CD14-positive monocyte (primary cell): Measurements from ENCODE around the gene HIVEP3. TPM values are rescaled to one million over a fixed set of nuclear protein-coding genes. Genes with fewer than 3 reads are reported as not detected.

ENCODE experiments used
- DNase-seq, 3 donors: peaks; one replicate each; pipeline ENCODE4 v3.0.0-alpha.2; 2011 to 2022
- H2AFZ ChIP-seq: 2 replicates; pipeline ENCODE4 v1.6.0; 2012; ENCODE audit warnings: mild to moderate bottlenecking, low read depth, low read length, inconsistent platforms; ENCODE audit not compliant: insufficient read depth, poor library complexity, severe bottlenecking
- H3K27ac ChIP-seq, 2 donors: 1 replicate in 1 of 2; 2 replicates in 1 of 2; pipeline ENCODE4 v1.5.1; 2012 to 2013; ENCODE audit warnings: low read length in 2 of 2, control low read depth in 1 of 2, inconsistent platforms in 1 of 2, low read depth in 1 of 2, mild to moderate bottlenecking in 1 of 2
- H3K27me3 ChIP-seq, 2 donors: one replicate each; pipeline versions ENCODE4 v1.6.0 to v1.6.1; 2011 to 2013; ENCODE audit warnings: low read length in 2 of 2; ENCODE audit not compliant: control insufficient read depth in 2 of 2, insufficient read depth in 2 of 2
- H3K36me3 ChIP-seq, 2 donors: replicated peaks in 1 of 2; 1 replicate in 1 of 2; 2 replicates in 1 of 2; pipeline versions ENCODE4 v1.5.1 to v1.6.1; 2012 to 2013; ENCODE audit warnings: low read length in 2 of 2, control low read depth in 1 of 2, inconsistent platforms in 1 of 2, mild to moderate bottlenecking in 1 of 2; ENCODE audit not compliant: insufficient read depth in 2 of 2, control insufficient read depth in 1 of 2
- H3K4me1 ChIP-seq, 2 donors: 1 replicate in 1 of 2; 2 replicates in 1 of 2; pipeline versions ENCODE4 v1.5.1 to v1.6.1; 2012 to 2013; ENCODE audit warnings: low read length in 2 of 2, control low read depth in 1 of 2, inconsistent platforms in 1 of 2, mild to moderate bottlenecking in 1 of 2, moderate library complexity in 1 of 2; ENCODE audit not compliant: insufficient read depth in 2 of 2, control insufficient read depth in 1 of 2
- H3K4me2 ChIP-seq: replicated peaks from 2 replicates; pipeline ENCODE3; 2012; ENCODE audit warnings: low read length, moderate library complexity, mild to moderate bottlenecking; ENCODE audit not compliant: poor library complexity, severe bottlenecking; ENCODE audit errors: extremely low read depth
- H3K4me3 ChIP-seq, 3 experiments: fragments of 200-600 bp in 1 of 3; sonication (generic) in 1 of 3; replicated peaks in 1 of 3; 1 replicate in 2 of 3; 2 replicates in 1 of 3; pipeline ENCODE4 v1.5.1; 2011 to 2013; ENCODE audit warnings: low read length in 3 of 3, mild to moderate bottlenecking in 3 of 3, control low read depth in 2 of 3, low read depth in 2 of 3, inconsistent platforms in 1 of 3, moderate library complexity in 1 of 3
- H3K79me2 ChIP-seq: 2 replicates; pipeline ENCODE4 v1.6.0; 2012; ENCODE audit warnings: mild to moderate bottlenecking, control low read depth, inconsistent platforms, low read length, moderate library complexity; ENCODE audit not compliant: insufficient read depth
- H3K9ac ChIP-seq: 2 replicates; pipeline ENCODE4 v1.6.0; 2017; ENCODE audit warnings: low read length, mild to moderate bottlenecking; ENCODE audit not compliant: insufficient read depth, poor library complexity, severe bottlenecking
- H3K9me3 ChIP-seq, 2 donors: replicated peaks in 1 of 2; 1 replicate in 1 of 2; 2 replicates in 1 of 2; pipeline versions ENCODE4 v1.5.1 to v1.6.1; 2012 to 2013; ENCODE audit warnings: low read length in 2 of 2, control low read depth in 1 of 2; ENCODE audit not compliant: control insufficient read depth in 1 of 2, insufficient read depth in 1 of 2
- H4K20me1 ChIP-seq: 2 replicates; pipeline ENCODE4 v1.6.0; 2012; ENCODE audit warnings: mild to moderate bottlenecking, low read length, control low read depth, moderate library complexity; ENCODE audit not compliant: insufficient read depth
- H3K27ac Mint-ChIP-seq, 7 donors: one replicate each; pipeline ENCODE4 v1.8.0; 2020; ENCODE audit warnings: mild to moderate bottlenecking in 7 of 7, mixed read lengths in 7 of 7, moderate library complexity in 6 of 7, inconsistent platforms in 2 of 7
- H3K27me3 Mint-ChIP-seq, 3 donors: one replicate each; pipeline ENCODE4 v1.8.0; 2021 to 2022; ENCODE audit warnings: low read depth in 3 of 3, mild to moderate bottlenecking in 3 of 3, mixed read lengths in 3 of 3, moderate library complexity in 3 of 3, inconsistent platforms in 1 of 3
- H3K36me3 Mint-ChIP-seq, 2 donors: one replicate each; pipeline ENCODE4 v1.8.0; 2020; ENCODE audit warnings: mixed read lengths in 2 of 2, inconsistent platforms in 1 of 2, mild to moderate bottlenecking in 1 of 2
- H3K4me1 Mint-ChIP-seq: one replicate; pipeline ENCODE4 v1.8.0; 2020; ENCODE audit warnings: mild to moderate bottlenecking, mixed read lengths
- H3K4me3 Mint-ChIP-seq, 2 donors: one replicate each; pipeline ENCODE4 v1.8.0; 2020; ENCODE audit warnings: mild to moderate bottlenecking in 2 of 2, mixed read lengths in 2 of 2, moderate library complexity in 1 of 2
- H3K9me3 Mint-ChIP-seq, 7 donors: one replicate each; pipeline ENCODE4 v1.8.0; 2020 to 2022; ENCODE audit warnings: mixed read lengths in 7 of 7, mild to moderate bottlenecking in 6 of 7, moderate library complexity in 6 of 7, inconsistent platforms in 2 of 7
- CTCF ChIP-seq: fragments of 200-600 bp; IDR thresholded peaks from one replicate; pipeline ENCODE4 v1.8.0; 2022; ENCODE audit warnings: antibody characterized with exemption, mild to moderate bottlenecking
- WGBS: methylation state at CpG from one replicate; pipeline ENCODE4 v1.1.5; 2013; ENCODE audit warnings: missing lambda C conversion rate; ENCODE audit not compliant: insufficient coverage; 5-methylcytosine and 5-hydroxymethylcytosine counted together
- intact Hi-C, 2 donors: fragments of 100-400 bp; cut with micrococcal nuclease; formaldehyde crosslinking; loops; one replicate each; pipeline versions ENCODE4 v1.15.0 to v1.15.1; 2023
- polyA plus RNA-seq, 3 donors: library from polyadenylated mRNA; depleted of rRNA in 1 of 3; unstranded in 2 of 3; stranded (reverse) in 1 of 3; fragments of 300-500 nt in 2 of 3; fragments of >200 nt in 1 of 3; fragmentation: Illumina TruSeq in 2 of 3; gene quantifications; 1 replicate in 2 of 3; 2 replicates in 1 of 3; pipeline ENCODE4 v1.2.3, GENCODE V29; 2012 to 2021

The HIVEP3 gene
- polyA plus RNA-seq, 3 donors, result 1.2 to 3.7 (median 1.8) TPM

DNA sequence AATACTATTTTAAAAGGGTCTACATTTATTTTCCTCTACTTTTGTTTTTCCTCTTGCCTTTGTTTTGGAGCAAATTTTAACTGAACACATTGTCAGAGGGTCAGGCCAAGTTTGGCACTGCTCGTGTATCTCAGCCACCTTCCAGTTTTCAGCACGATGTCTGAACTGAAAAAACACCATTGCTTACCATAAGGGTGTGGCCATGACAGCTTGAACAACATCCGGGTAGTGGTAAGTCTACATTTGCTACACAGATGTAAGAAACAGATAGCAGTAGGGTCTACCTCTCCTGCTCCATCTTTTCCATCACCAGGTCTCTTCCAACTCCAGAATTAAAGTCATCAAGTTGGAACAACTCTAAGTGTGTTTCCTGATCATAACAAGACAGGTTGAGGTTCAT, 4.2 kb downstream of the HIVEP3 start:
- Histone ChIP-seq H3K4me2 (no peak overlapping the region), H3K36me3 (no peaks in the 10 kb centered on the region), H3K4me1 (peaks cover 16 to 17% of the 10 kb centered on the region in 2 donors), H3K27me3 (peaks cover 24 to 25% of the 10 kb centered on the region in 2 donors), H3K9me3 (peaks cover 0 to 6% of the 10 kb centered on the region in 2 donors), H3K9ac (no peak overlapping the region), H3K27ac (no peak overlapping the region), H3K4me3 (no peak overlapping the region), H2AFZ (no peak overlapping the region), H3K79me2 (no peaks in the 10 kb centered on the region), H4K20me1 (no peaks in the 10 kb centered on the region)
- intact Hi-C loops, result no loop called here
- peaks cover 4 to 8% of the 10 kb centered on the region in 2 donors for H3K36me3 Mint-ChIP-seq
- no CpG with 5 or more reads among the region's 3 CpGs for WGBS
- H3K4me3 Mint-ChIP-seq, result no peak overlapping the region
- H3K4me1 Mint-ChIP-seq, result peaks cover 25% of the 10 kb centered on the region
- DNase-seq, result no peak
- TF ChIP-seq CTCF, result no peak
- no peak overlapping the region for H3K27ac Mint-ChIP-seq
- peaks cover 33 to 43% (median 33%) of the 10 kb centered on the region in 3 donors for H3K27me3 Mint-ChIP-seq
- H3K9me3 Mint-ChIP-seq, result peaks cover 0 to 5% (median 2%) of the 10 kb centered on the region in 7 donors

DNA sequence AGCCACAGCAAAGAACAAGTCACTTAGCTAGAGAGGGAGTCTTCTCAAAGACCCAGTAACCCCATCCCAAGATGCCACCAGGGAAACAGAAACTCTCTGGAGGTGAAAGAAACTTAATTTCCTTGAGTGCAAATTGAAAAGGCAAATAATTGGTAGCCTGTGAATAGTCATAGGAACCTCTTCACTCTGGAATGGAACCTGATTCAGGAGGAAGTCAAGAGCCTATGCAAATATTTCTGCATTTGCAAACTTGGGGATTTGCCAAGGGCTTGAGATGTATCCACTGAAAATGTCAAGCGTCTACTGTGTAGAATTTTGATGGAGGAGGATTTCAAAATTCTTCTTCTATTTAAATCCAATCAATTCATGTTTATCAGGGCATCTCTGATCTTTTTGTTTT, 5.7 kb downstream of the HIVEP3 start:
- no peak overlapping the region for H3K27ac ChIP-seq
- H3K36me3 ChIP-seq, result no peaks in the 10 kb centered on the region
- Mint-ChIP-seq H3K9me3 (peaks cover 0 to 2% (median 2%) of the 10 kb centered on the region in 7 donors), H3K27ac (no peak overlapping the region), H3K36me3 (peaks cover 4 to 7% of the 10 kb centered on the region in 2 donors), H3K27me3 (peaks cover 20 to 28% (median 21%) of the 10 kb centered on the region in 3 donors), H3K4me3 (no peak overlapping the region), H3K4me1 (peaks cover 12% of the 10 kb centered on the region)
- no peak overlapping the region for H2AFZ ChIP-seq
- H3K4me2 ChIP-seq, result no peak overlapping the region
- H3K9ac ChIP-seq, result no peak overlapping the region
- no peaks in the 10 kb centered on the region for H3K79me2 ChIP-seq
- WGBS, result no CpG with 5 or more reads among the region's 1 CpG
- intact Hi-C loops, result no loop called here
- TF ChIP-seq CTCF, result no peak
- H3K4me1 ChIP-seq, result peaks cover 10% of the 10 kb centered on the region in 2 donors
- no peaks in the 10 kb centered on the region for H3K9me3 ChIP-seq
- H3K27me3 ChIP-seq, result peaks cover 11 to 12% of the 10 kb centered on the region in 2 donors
- no peak overlapping the region for H3K4me3 ChIP-seq
- DNase-seq, result no peak
- no peaks in the 10 kb centered on the region for H4K20me1 ChIP-seq
